ENCODE measurements around the gene AKAP4.

- TF ChIP-seq YY1 (IDR thresholded peaks at IDR 0.05; ENCODE audit: low read depth) (no peak), EGR1 (IDR thresholded peaks at IDR 0.05) (no peak), EP300 (IDR thresholded peaks at IDR 0.05; ENCODE audit: borderline replicate concordance) (no peak), CEBPB (IDR thresholded peaks at IDR 0.05) (no peak), TCF12 (IDR thresholded peaks at IDR 0.05; ENCODE audit: low read depth) (no peak), RAD21 (IDR thresholded peaks at IDR 0.05; ENCODE audit: low read depth) (no peak), TAF1 (IDR thresholded peaks at IDR 0.05; ENCODE audit: low read depth) (no peak)
- TF ChIP-seq, protein P1, sequence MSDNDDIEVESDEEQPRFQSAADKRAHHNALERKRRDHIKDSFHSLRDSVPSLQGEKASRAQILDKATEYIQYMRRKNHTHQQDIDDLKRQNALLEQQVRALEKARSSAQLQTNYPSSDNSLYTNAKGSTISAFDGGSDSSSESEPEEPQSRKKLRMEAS (IDR thresholded peaks at IDR 0.05): no peak
- TF ChIP-seq, protein P2, sequence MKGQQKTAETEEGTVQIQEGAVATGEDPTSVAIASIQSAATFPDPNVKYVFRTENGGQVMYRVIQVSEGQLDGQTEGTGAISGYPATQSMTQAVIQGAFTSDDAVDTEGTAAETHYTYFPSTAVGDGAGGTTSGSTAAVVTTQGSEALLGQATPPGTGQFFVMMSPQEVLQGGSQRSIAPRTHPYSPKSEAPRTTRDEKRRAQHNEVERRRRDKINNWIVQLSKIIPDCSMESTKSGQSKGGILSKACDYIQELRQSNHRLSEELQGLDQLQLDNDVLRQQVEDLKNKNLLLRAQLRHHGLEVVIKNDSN (IDR thresholded peaks at IDR 0.05): no peak
- TF ChIP-seq, protein P3, sequence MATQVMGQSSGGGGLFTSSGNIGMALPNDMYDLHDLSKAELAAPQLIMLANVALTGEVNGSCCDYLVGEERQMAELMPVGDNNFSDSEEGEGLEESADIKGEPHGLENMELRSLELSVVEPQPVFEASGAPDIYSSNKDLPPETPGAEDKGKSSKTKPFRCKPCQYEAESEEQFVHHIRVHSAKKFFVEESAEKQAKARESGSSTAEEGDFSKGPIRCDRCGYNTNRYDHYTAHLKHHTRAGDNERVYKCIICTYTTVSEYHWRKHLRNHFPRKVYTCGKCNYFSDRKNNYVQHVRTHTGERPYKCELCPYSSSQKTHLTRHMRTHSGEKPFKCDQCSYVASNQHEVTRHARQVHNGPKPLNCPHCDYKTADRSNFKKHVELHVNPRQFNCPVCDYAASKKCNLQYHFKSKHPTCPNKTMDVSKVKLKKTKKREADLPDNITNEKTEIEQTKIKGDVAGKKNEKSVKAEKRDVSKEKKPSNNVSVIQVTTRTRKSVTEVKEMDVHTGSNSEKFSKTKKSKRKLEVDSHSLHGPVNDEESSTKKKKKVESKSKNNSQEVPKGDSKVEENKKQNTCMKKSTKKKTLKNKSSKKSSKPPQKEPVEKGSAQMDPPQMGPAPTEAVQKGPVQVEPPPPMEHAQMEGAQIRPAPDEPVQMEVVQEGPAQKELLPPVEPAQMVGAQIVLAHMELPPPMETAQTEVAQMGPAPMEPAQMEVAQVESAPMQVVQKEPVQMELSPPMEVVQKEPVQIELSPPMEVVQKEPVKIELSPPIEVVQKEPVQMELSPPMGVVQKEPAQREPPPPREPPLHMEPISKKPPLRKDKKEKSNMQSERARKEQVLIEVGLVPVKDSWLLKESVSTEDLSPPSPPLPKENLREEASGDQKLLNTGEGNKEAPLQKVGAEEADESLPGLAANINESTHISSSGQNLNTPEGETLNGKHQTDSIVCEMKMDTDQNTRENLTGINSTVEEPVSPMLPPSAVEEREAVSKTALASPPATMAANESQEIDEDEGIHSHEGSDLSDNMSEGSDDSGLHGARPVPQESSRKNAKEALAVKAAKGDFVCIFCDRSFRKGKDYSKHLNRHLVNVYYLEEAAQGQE (IDR thresholded peaks at IDR 0.05; ENCODE audit: low read depth): no peak
These were observed at the start of gene AKAP4 for GRCh38 chrX:50200907-50201306.
